Activated CD8-positive, alpha-beta memory T cell treated with anti-CD3 and anti-CD28 coated beads for 4 hours (primary cell): ENCODE data around the gene TMEM176B.
"Not testable (repeated sequence)": the region's sequence is repeated elsewhere in the genome, so short reads cannot be mapped to it uniquely, and the experiment has no call there.

Source experiments
- DNase-seq, 2 donors: peaks; one replicate each; pipeline ENCODE4 v3.0.0-alpha.2; 2020; ENCODE audit warnings: low read depth in 2 of 2

The TMEM176B gene

DNA sequence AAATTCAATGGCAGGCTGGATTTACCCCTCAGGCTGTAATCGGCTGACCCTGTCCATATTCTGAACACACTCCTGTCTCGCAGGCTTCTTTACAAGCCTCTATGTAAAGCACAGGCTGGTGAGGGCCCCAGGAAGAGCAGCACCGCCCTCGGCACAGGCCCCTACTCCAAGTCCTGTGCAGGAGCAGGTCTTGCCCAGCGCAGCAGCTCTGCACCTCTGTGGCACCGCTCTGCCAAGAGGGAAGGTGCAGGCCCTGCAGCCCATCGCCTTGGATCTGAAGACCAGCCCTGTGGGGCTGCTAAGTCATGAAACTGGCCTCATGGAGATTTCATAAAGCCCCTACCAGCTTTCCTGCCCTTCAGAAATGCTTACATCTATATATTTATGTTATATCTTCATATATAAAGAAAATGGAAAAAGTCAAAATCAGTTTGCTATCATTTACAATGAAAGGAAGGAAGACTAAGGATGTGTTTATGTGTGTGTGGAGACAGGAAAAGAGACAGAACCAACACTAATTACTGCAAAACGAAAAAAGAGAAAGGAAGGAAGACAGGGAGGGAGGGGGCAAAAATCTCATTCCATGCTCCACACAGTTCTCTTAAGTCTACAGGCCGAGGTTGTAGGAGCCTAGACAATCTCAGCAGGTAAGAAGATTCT, 9.6 kb downstream of the TMEM176B start:
- DNase-seq, result no peak

GRCh38 chr7:150788474-150789269, 11.5 kb downstream of the TMEM176B start:
- DNase-seq, result no peak

DNA sequence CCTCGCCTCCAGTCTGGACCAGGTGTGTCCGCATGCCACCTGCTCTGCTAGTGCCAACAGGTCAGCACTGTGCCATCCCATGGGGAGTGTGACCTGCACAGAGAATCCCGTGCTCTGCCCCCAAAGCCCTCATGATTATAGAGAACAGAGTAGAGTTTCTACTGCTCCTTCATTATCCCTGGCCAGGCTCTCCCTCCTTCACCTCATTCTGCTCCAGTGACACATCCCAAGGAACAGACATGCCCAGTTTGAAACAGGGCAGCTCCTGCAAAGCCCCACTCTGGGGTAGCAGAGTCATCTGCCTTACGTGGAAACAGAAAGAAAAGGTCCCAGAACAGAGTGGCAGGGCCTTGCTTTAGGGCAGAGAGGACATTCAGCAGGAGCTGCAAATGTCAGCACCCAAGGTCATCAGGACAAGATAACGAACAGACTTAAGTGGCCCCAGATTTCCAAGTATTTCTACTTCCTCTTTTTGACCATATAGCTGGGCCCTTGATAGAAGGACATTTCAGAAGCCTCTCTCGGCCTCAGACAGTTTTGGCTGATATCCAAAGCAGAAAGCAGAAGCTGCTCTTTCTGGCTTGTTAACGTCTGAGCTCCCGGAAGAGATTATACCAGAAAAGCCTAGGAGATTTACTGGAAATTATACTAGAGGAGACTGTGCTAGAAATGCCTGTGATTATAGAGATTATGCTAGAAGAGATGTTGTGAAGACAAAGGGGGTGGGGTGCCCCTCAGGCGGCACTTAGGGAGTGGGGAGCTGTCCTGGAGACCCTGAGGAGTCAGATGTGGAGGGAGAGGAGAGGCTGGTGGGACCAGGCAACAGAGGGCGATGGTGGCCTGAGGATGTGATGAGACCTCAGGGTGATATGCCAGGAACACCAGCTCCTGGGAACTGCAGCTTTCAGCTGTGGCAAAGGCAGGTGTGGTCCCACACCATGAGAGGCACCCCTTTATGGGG, 12.6 kb downstream of the TMEM176B start:
- DNase-seq, result no peak

DNA sequence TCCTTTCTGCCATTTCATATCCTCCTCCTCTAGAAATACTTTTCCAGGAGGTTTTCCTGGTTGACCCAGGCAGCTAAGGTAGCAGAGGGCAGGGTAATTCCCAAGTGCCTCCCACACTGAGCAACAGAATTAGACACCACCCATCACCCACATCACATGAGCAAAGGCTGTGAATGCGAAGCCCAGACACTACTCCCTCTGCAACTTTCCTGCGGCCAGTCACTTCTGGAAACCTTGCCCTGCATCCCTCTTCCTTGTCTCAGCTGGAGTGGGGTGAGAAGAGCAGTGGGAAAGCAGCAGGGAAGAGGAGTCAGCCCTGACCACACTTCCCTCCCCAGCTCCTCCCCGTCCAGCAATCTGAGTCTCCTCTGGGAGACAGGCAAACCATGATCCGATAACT, 15.2 kb downstream of the TMEM176B start:
- no peak for DNase-seq

- no peak for DNase-seq
Measured at GRCh38 chr7:150784120-150784736, 15.9 kb downstream of the TMEM176B start.

DNA sequence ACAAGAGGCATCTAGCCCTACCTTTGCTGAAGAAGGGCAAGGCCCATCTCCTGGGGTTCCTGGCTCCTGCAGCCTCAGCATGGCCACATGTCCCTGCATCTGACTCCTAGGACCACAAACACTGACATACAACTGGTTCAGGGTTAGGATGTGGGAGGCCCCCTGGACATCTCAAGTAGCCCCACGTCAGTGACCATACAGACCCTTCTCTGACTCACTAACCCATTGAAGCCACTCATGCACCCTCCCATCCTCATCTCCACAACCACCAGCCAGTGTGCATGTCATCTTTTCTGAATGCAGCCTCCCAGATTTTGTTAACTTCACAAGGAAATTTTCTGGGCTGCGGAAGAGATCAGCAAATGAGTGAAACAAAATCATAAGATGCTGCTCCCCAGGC, 18.2 kb downstream of the TMEM176B start:
- no peak for DNase-seq

DNA sequence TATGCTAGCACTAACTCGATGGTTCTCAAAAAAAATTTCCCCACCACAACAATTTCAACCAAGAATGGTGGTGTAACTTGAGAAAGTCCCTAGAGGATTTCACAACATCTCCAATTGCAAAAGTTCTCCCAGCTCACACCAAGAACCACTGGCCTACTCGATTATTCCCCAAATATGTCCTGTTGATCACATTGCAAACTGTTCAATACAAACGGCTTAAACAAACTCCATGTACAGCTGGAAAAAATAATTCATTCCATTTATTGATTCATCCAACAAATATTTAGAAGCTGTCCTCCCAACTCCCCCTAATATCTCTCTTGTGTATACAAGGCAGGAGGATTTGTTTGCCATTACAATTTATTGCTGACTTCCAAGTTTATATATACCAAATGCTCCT, 19.1 kb downstream of the TMEM176B start:
- DNase-seq, result no peak

- no peak for DNase-seq
Measured at GRCh38 chr7:150780292-150780691, 19.9 kb downstream of the TMEM176B start.

DNA sequence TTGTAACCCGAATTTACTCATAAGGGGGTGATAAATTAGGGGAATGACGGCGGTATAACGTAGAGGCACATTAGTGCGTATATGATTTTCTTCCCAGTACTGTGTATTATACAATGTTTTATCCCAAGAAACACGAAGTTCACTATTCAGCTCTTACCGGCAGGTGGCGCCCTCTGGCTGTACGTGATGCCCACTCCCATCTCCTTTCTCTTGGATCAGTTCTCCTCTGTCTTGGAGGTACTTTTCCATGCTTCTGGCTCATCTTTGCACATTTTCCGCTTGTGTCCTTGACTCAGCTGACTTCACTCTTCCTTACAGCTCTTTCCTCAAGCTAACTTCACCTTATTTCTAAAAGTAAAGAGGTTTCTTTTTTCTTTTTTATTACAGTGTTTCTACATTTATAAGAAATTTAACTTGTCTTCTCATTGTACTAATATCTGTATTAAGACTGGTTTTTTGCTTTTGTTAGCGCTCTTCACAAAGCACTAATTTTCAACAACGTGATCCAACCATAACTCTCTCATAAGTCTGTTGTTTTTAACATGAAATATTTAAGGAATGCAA, 21.3 kb downstream of the TMEM176B start:
- peak; percentile 37 to 44 for DNase-seq

DNA sequence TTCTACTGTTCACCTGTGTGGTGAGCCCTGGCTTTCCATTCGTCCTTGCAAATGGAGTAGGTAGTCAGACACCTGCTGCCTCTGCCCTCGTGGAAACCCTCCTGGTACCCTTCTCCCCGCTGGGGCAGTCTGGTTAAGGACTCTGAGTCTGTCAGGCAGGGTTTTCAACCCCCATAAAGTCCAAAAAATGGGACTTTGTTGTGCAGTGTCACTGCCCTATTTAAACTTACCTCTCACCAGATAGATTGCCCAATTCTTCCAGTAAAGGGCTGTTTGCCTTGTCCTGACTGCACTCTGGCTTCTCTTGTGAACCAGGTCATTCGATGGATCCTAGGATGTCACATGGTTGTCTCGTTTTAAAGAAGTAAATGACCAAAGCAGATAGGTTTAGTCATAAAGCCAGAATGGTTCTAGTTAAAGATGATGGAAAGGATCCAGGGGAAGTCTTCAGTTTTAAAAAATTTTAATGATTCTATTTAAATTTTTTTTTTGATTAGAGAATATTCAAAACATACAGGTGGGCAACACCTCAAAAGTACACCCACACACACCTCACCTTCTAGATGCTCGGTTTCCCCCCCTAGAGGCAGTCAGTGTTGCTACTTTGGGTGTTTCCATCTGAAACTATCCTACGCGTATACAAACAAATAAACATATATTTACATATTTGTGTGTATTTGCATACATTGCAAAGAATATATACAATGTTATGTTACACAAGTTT, 22.0 kb downstream of the TMEM176B start:
- no peak for DNase-seq

DNA sequence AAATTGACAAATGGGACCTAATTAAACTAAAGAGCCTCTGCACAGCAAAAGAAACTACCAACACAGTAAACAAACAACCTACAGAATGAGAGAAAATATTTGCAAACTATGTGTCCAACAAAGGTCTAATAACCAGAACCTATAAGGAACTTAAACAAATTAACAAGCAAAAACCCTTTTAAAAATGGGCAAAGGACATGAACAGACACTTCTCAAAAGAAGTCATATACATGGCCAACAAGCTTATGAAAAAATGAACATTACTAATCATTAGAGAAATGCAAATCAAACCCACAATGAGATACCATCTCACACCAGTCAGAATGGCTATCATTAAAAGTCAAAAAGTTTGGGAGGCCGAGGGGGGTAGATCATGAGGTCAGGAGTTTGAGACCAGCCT, 26.0 kb downstream of the TMEM176B start:
- DNase-seq, result not testable (repeated sequence)

DNA sequence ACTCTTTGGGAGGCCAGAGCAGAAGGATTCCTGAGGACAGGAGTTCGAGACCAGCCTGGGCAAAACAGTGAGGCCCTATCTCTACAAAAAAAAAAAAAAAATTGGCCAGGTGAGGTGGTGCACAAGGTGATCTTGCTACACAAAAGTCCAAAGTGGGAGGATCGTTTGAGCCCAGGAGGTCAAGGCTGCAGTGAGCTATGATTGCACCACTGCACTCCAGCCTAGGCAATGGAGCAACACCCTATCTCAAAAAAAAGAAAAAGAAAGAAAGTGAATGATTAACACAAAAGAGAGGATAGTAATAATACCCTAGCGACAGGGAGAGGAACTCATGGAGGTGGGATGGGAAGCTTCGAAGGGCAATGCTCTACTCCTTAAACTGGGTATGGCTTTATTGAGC, 30.4 kb downstream of the TMEM176B start:
- DNase-seq, result no peak

DNA sequence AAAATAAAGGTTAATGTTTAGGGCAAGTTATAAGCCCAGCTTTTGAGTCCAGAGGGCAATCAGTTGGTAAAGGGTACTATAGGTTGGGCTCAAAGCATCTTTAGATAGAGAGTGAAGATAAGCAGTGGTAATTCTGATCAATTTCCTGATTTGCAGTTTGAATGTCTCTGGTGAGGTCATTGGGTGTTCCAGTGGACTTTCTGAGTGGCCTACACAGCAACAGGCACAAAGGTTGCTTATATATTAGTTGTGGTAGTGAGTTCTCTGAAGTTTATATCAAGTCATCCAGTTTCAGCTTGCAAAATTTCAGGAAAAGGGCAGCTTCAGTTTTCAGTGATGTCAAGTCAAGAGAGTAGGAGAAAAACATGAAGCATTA, 33.8 kb downstream of the TMEM176B start:
- DNase-seq, result no peak

- DNase-seq, result no peak
Measured at GRCh38 chr7:150759479-150759878, 40.7 kb downstream of the TMEM176B start.

- no peak for DNase-seq
Measured at GRCh38 chr7:150756858-150757257, 43.3 kb downstream of the TMEM176B start.

- no peak for DNase-seq
Measured at GRCh38 chr7:150756166-150756565, 44.0 kb downstream of the TMEM176B start.

- DNase-seq, result peak; percentile 47 to 68
Measured at GRCh38 chr7:150755473-150756099, 44.6 kb downstream of the TMEM176B start.

DNA sequence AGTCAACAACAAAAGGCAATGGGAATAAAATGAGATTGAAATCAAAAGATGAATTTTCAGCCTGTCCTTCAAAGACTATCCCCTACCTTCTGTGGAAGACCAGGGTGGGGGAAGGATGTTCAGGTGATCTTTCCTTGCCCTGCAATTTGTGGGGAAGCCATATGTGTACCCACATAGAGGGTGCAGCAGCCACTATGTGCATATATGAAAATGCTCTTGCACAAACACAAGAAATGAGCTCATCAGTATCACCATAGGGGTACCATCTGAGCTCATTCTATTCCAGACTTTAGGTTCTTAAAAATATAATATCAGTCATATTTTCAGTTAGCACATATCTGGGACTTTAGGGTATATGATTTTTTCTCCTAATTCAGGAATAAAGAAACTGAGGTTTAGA, 45.2 kb downstream of the TMEM176B start:
- no peak for DNase-seq

- DNase-seq, result no peak
Measured at GRCh38 chr7:150753826-150754603, 46.1 kb downstream of the TMEM176B start.

- DNase-seq, result no peak
Measured at GRCh38 chr7:150753239-150753638, 46.9 kb downstream of the TMEM176B start.
